K562 (cell line): Measurements from ENCODE around the gene P2RX1. TPM values are rescaled to one million over a fixed set of nuclear protein-coding genes. Genes with fewer than 3 reads are reported as not detected.

Source experiments
- ATAC-seq: fragments of 200-7000 bp; cut with Tn5 transposase; 3 replicates; pipeline ENCODE4 v1.9.1; 2020; ENCODE audit warnings: moderate library complexity
- BruUV-seq: library from RNA; stranded (reverse); fragments of 400-500 nt; replicated peaks from 2 replicates; lab custom pipeline; 2021; lab: Mats Ljungman, UMichigan
- CTCF ChIA-PET: fragments of 300-600 bp; formaldehyde crosslinking; extraction: SDS; loops from one replicate; lab custom pipeline; 2021; ENCODE audit warnings: low intra/inter-chr PET ratio; lab: Yijun Ruan, JAX
- POLR2A ChIA-PET: fragments of 300-600, 350-650 bp; sonication (Branson Sonifier 250); formaldehyde crosslinking; extraction: SDS; loops from one replicate; lab custom pipeline; 2021; ENCODE audit warnings: antibody characterized with exemption, inconsistent platforms; lab: Yijun Ruan, JAX
- DNase-seq, 4 experiments: peaks; one replicate each; pipeline versions ENCODE4 v3.0.0 to v3.0.0-alpha.2; 2011 to 2018; ENCODE audit warnings: low spot score in 3 of 4, mixed read lengths in 3 of 4; ENCODE audit errors: extremely low read depth in 1 of 4
- FAIRE-seq: peaks from 2 replicates; lab custom pipeline; 2011; peaks lifted over from hg19 to GRCh38; lab: Jason Lieb, UNC
- H2AFZ ChIP-seq: 2 replicates; pipeline ENCODE4 v1.6.0; 2011; ENCODE audit warnings: low read depth, low read length, control low read depth, inconsistent platforms
- H3K27ac ChIP-seq: fragments of 200-600 bp; 3 replicates; pipeline ENCODE4 v1.8.0; 2011; ENCODE audit warnings: low read depth, mild to moderate bottlenecking, control low read depth, inconsistent platforms, low read length, moderate library complexity, mixed read lengths; ENCODE audit errors: extremely low read depth
- H3K27me3 ChIP-seq, 2 experiments: fragments of 300-600 bp in 1 of 2; 2 replicates in 1 of 2; 3 replicates in 1 of 2; pipeline versions ENCODE4 v1.6.0 to v1.8.0; 2011; ENCODE audit warnings: inconsistent platforms in 2 of 2, low read length in 2 of 2, mild to moderate bottlenecking in 1 of 2, mixed read lengths in 1 of 2, moderate library complexity in 1 of 2; ENCODE audit not compliant: control insufficient read depth in 2 of 2, insufficient read depth in 2 of 2
- H3K36me3 ChIP-seq: fragments of 300-600 bp; 3 replicates; pipeline ENCODE4 v1.8.0; 2011; ENCODE audit warnings: mild to moderate bottlenecking, low read length, inconsistent platforms; ENCODE audit not compliant: control insufficient read depth, insufficient read depth
- H3K4me1 ChIP-seq, 2 experiments: fragments of 200-600 bp in 1 of 2; replicated peaks in 1 of 2; 2 replicates in 1 of 2; 3 replicates in 1 of 2; pipeline versions ENCODE4 v1.5.1 to v1.8.0; 2011; ENCODE audit warnings: inconsistent platforms in 2 of 2, low read length in 2 of 2, mild to moderate bottlenecking in 1 of 2, mixed read lengths in 1 of 2, moderate library complexity in 1 of 2; ENCODE audit not compliant: control insufficient read depth in 2 of 2, insufficient read depth in 2 of 2
- H3K4me2 ChIP-seq: 2 replicates; pipeline ENCODE4 v1.6.1; 2011; ENCODE audit warnings: low read length, control low read depth, inconsistent platforms, mixed read lengths; ENCODE audit not compliant: insufficient read depth
- H3K4me3 ChIP-seq: fragments of 200-600 bp; sonication (generic), shearing (Covaris generic); 2 replicates; pipeline ENCODE4 v1.5.1; 2016; ENCODE audit warnings: control low read depth, inconsistent platforms
- H3K79me2 ChIP-seq: fragments of 200-600 bp; 3 replicates; pipeline ENCODE4 v1.8.0; 2011; ENCODE audit warnings: low read length, inconsistent platforms; ENCODE audit not compliant: control insufficient read depth, insufficient read depth
- H3K9ac ChIP-seq, 2 experiments: 2 replicates each; pipeline versions ENCODE4 v1.6.0 to v1.6.1; 2011; ENCODE audit warnings: low read depth in 2 of 2, low read length in 2 of 2, control low read depth in 1 of 2, inconsistent platforms in 1 of 2, mild to moderate bottlenecking in 1 of 2, mixed read lengths in 1 of 2; ENCODE audit not compliant: insufficient read depth in 1 of 2
- H3K9me1 ChIP-seq: one replicate; pipeline ENCODE4 v1.6.0; 2011; ENCODE audit warnings: inconsistent platforms, mild to moderate bottlenecking, low read length, moderate library complexity; ENCODE audit not compliant: control insufficient read depth, insufficient read depth
- H3K9me3 ChIP-seq: replicated peaks from 2 replicates; pipeline ENCODE4 v1.5.1; 2011; ENCODE audit warnings: low read depth, low read length, inconsistent platforms; ENCODE audit not compliant: control insufficient read depth, insufficient read depth
- H4K20me1 ChIP-seq: replicated peaks from 2 replicates; pipeline ENCODE4 v1.6.1; 2011; ENCODE audit warnings: low read length, inconsistent platforms, mixed read lengths; ENCODE audit not compliant: control insufficient read depth, insufficient read depth
- CEBPG ChIP-seq, 3 experiments: fragments of 200-800 bp in 1 of 3; sonication (Bioruptor generic) in 1 of 3; sonication (generic) in 1 of 3; formaldehyde crosslinking in 1 of 3; IDR thresholded peaks in 2 of 3; conservative IDR thresholded peaks in 1 of 3; 2 replicates each; pipeline versions ENCODE4 v1.6.1 to v1.8.0; 2016 to 2022; ENCODE audit warnings: missing compliant biosample characterization in 2 of 3, missing genetic modification characterization in 2 of 3, mild to moderate bottlenecking in 1 of 3, missing genetic modification reagents in 1 of 3
- DDX20 ChIP-seq: fragments of 450-650 bp; IDR thresholded peaks from 2 replicates; pipeline ENCODE4 v1.6.1; 2016; ENCODE audit warnings: missing genetic modification characterization, low read depth, mild to moderate bottlenecking, missing compliant biosample characterization, moderate library complexity
- TGIF2 ChIP-seq: sonication (generic); formaldehyde crosslinking; IDR thresholded peaks from 2 replicates; pipeline ENCODE4 v1.8.1; 2022; ENCODE audit warnings: mild to moderate bottlenecking, missing genetic modification reagents, moderate library complexity
- WGBS: fragments of 100-300 bp; shearing (Covaris generic); methylation state at CpG from one replicate; pipeline ENCODE4 v1.1.6; 2016; ENCODE audit warnings: low coverage, mixed read lengths; ENCODE audit not compliant: insufficient coverage; ENCODE audit errors: missing lambda C conversion rate; 5-methylcytosine and 5-hydroxymethylcytosine counted together
- in situ Hi-C: fragments of 300-500 bp; cut with MboI; formaldehyde crosslinking; loops from 4 replicates; pipeline ENCODE4 v1.15.0; 2018; ENCODE audit warnings: inconsistent platforms, mixed read lengths
- intact Hi-C: fragments of 100-400 bp; cut with micrococcal nuclease; formaldehyde crosslinking; loops from 2 replicates; pipeline ENCODE4 v1.14.2; 2022
- polyA plus RNA-seq, 8 experiments: library from polyadenylated mRNA; depleted of rRNA in 4 of 8; stranded (reverse) in 5 of 8; unstranded in 3 of 8; fragments of >200 nt; fragmentation: Nextera tagmentation in 2 of 8; fragmentation: Illumina TruSeq in 1 of 8; extraction: Ambion mirVana in 2 of 8; extraction: Trizol in 1 of 8; gene quantifications; 2 replicates each; pipeline versions ENCODE4 v1.2.1 to v1.2.3, GENCODE V29; 2011 to 2014; ENCODE audit warnings: inconsistent platforms in 1 of 8, missing spikeins in 1 of 8
- total RNA-seq, 7 experiments: library from RNA; depleted of rRNA in 6 of 7; stranded (reverse); fragments of >200 nt in 6 of 7; fragmentation: Illumina TruSeq in 2 of 7; extraction: Trizol in 2 of 7; gene quantifications; 2 replicates each; pipeline versions ENCODE4 v1.2.1 to v1.2.3, GENCODE V29; 2011 to 2021; ENCODE audit warnings: low replicate concordance in 1 of 7
- TF ChIP-seq, protein P1 (sequence below): fragments of 450-650 bp; IDR thresholded peaks from one replicate; pipeline ENCODE4 v1.6.1; 2018; ENCODE audit warnings: mild to moderate bottlenecking, moderate library complexity; ENCODE audit not compliant: partially characterized antibody
- TF ChIP-seq, protein P2 (sequence below): sonication (generic); formaldehyde crosslinking; IDR thresholded peaks from 2 replicates; pipeline ENCODE4 v1.8.1; 2022; ENCODE audit warnings: missing genetic modification reagents

P2RX1 gene
- total and polyA plus RNA-seq, 9 of the 15 experiments (the other 6 are each of a cell fraction or from before 2014, with no cell fraction given), result 0.27 to 20.3 (median 10.3) TPM

DNA sequence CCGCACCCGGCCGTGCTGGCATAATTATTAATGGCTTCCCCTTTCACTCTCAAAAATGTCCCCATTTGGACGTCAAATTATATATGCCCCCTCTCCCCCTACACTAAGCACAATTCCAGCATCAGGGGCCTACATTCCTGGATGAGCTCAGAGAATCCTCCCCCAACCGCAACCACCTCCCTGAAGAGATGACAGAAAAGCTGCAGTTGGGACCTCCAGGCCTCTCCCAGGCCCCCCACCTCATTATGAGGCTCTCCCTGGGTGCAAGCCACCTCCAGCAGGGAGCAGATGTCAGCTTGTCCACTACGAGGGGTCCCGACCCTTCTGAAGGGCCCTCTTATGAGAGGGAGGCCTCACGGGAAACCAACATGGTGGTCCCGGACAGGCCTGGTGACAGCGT, 51.7 kb downstream of the P2RX1 start:
- intact Hi-C loops, result no loop called here
- H3K4me3 ChIP-seq, result no peak overlapping the region
- no peaks in the 10 kb centered on the region for H3K9me1 ChIP-seq
- ATAC-seq, result no peak
- H4K20me1 ChIP-seq, result no peaks in the 10 kb centered on the region
- H3K79me2 ChIP-seq, result no peaks in the 10 kb centered on the region
- peaks cover 14% of the 10 kb centered on the region; the same call in 2 of the 3 replicates for H3K36me3 ChIP-seq
- CTCF ChIA-PET, result interaction anchor here (1.0 to 1.7 kb wide), 3 partner anchors 48 to 140 kb away, joined by 3 read pairs; no protein-coding TSS in a partner anchor
- H3K27me3 ChIP-seq, result no peaks in the 10 kb centered on the region
- H3K4me1 ChIP-seq, result peaks cover 0 to 13% of the 10 kb centered on the region in 2 experiments; a peak in 2 of 5 replicates
- H3K9me3 ChIP-seq, result no peaks in the 10 kb centered on the region
- H3K27ac ChIP-seq, result no peak overlapping the region
- no peak overlapping the region for H3K4me2 ChIP-seq
- no peak for FAIRE-seq
- peak overlapping the region in 1 of 2 experiments; percentile 35; a peak in 1 of 4 replicates for H3K9ac ChIP-seq
- no peak for DNase-seq
- BruUV-seq, result no TSS peak
- in situ Hi-C loops, result no loop called here
- no peak overlapping the region for H2AFZ ChIP-seq
- POLR2A ChIA-PET, result interaction anchor here (0.5 kb wide), 1 partner anchor 113 kb away, joined by 3 read pairs; no protein-coding TSS in a partner anchor
- WGBS, result 72% methylated on average over 6 of the region's 10 CpGs
- TF ChIP-seq, protein P1, sequence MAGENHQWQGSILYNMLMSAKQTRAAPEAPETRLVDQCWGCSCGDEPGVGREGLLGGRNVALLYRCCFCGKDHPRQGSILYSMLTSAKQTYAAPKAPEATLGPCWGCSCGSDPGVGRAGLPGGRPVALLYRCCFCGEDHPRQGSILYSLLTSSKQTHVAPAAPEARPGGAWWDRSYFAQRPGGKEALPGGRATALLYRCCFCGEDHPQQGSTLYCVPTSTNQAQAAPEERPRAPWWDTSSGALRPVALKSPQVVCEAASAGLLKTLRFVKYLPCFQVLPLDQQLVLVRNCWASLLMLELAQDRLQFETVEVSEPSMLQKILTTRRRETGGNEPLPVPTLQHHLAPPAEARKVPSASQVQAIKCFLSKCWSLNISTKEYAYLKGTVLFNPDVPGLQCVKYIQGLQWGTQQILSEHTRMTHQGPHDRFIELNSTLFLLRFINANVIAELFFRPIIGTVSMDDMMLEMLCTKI, result no peak
- no peak for TF ChIP-seq CEBPG (CRISPR knock-in tag; IDR thresholded peaks at IDR 0.05)
- TF ChIP-seq CEBPG (tag; conservative IDR thresholded peaks at IDR 0.05 in 1 of 2, IDR thresholded peaks at IDR 0.05 in 1 of 2), result no peak
- TF ChIP-seq DDX20 (tag), result no peak
- TF ChIP-seq, protein P2, sequence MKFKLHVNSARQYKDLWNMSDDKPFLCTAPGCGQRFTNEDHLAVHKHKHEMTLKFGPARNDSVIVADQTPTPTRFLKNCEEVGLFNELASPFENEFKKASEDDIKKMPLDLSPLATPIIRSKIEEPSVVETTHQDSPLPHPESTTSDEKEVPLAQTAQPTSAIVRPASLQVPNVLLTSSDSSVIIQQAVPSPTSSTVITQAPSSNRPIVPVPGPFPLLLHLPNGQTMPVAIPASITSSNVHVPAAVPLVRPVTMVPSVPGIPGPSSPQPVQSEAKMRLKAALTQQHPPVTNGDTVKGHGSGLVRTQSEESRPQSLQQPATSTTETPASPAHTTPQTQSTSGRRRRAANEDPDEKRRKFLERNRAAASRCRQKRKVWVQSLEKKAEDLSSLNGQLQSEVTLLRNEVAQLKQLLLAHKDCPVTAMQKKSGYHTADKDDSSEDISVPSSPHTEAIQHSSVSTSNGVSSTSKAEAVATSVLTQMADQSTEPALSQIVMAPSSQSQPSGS, result no peak
- no peak for TF ChIP-seq TGIF2 (CRISPR knock-in tag)
